GM12864 (cell line): ENCODE measurements around the gene NPHS1.
"Not testable (repeated sequence)": the region's sequence is repeated elsewhere in the genome, so short reads cannot be mapped to it uniquely, and the experiment has no call there.

ENCODE experiments used
- DNase-seq: peaks from one replicate; pipeline ENCODE4 v3.0.0-alpha.2; 2011; ENCODE audit warnings: low read depth
- H3K4me3 ChIP-seq: 2 replicates; pipeline ENCODE4 v1.5.1; 2011; ENCODE audit warnings: mild to moderate bottlenecking, low read depth, low read length, control low read depth
- CTCF ChIP-seq: IDR thresholded peaks from 2 replicates; pipeline ENCODE4 v1.5.1; 2011; ENCODE audit warnings: low read depth, mild to moderate bottlenecking, moderate library complexity, low read length, control low read depth, inconsistent platforms; ENCODE audit errors: missing control alignments

The NPHS1 gene

GRCh38 chr19:35879068-35879467, 26.8 kb upstream of the NPHS1 start:
- no peak for TF ChIP-seq CTCF
- DNase-seq: no peak
- H3K4me3 ChIP-seq: no peak overlapping the region

GRCh38 chr19:35874392-35874930, 22.2 kb upstream of the NPHS1 start:
- no peak for TF ChIP-seq CTCF
- H3K4me3 ChIP-seq: no peak overlapping the region
- no peak for DNase-seq

GRCh38 chr19:35872180-35872579, 19.9 kb upstream of the NPHS1 start:
- TF ChIP-seq CTCF: no peak
- DNase-seq: no peak
- H3K4me3 ChIP-seq: no peak overlapping the region

DNA sequence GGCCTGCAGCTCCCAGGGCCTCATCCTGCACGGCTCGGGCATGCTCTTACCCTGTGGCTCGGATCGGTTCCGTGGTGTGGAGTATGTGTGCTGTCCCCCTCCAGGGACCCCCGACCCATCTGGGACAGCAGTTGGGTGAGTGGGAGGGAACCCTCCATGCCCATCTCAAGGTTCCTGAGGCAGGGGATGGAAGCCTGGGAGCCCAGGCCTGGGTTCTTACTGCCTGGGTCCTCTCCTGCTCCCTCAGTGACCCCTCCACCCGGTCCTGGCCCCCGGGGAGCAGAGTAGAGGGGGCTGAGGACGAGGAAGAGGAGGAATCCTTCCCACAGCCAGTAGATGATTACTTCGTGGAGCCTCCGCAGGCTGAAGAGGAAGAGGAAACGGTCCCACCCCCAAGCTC, 19.3 kb upstream of the NPHS1 start:
- H3K4me3 ChIP-seq: no peak overlapping the region
- no peak for TF ChIP-seq CTCF
- DNase-seq: no peak

DNA sequence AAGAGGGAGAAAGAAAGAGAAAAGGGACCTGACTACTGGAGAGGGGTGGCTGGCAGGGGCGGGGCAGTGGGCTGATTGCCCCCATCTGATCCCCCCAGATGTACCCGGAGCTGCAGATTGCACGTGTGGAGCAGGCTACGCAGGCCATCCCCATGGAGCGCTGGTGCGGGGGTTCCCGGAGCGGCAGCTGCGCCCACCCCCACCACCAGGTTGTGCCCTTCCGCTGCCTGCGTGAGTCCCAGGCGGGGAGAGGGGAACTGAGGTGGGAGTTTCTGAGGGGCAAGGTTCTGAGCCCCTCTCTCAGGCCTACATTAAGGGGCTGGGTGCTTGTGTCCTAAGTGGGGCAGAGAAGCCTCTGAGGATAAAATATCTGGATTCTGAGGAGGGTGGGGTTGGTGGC, 18.5 kb upstream of the NPHS1 start:
- H3K4me3 ChIP-seq: no peak overlapping the region
- no peak for TF ChIP-seq CTCF
- DNase-seq: no peak

GRCh38 chr19:35870124-35870736, 17.9 kb upstream of the NPHS1 start:
- DNase-seq: peak; percentile 13
- not testable (repeated sequence) for H3K4me3 ChIP-seq

- 0 out of 2 replicates have a peak overlapping the region, but pooled peaks have one; percentile 8 for H3K4me3 ChIP-seq
These were observed 17.2 kb upstream of the NPHS1 start for GRCh38 chr19:35869327-35870123.

More at GRCh38 chr19:35869327-35870123, 17.2 kb upstream of the NPHS1 start:
- peak; percentile 63 for DNase-seq
- TF ChIP-seq CTCF: no peak
